COLO829 (cell line): ENCODE results near the gene PAFAH1B1.

Experiments used
- DNase-seq: peaks from one replicate; pipeline ENCODE4 v3.0.0; 2012; ENCODE audit warnings: low spot score

Gene PAFAH1B1

GRCh38 chr17:2704031-2704889 is 110.8 kb downstream of the PAFAH1B1 start:
- DNase-seq: no peak

GRCh38 chr17:2704890-2705248 is 111.4 kb downstream of the PAFAH1B1 start:
- no peak for DNase-seq

GRCh38 chr17:2705263-2705662 is 111.8 kb downstream of the PAFAH1B1 start:
- DNase-seq: no peak

GRCh38 chr17:2705888-2706795 is 112.7 kb downstream of the PAFAH1B1 start:
- no peak for DNase-seq

- DNase-seq: no peak
Measured at GRCh38 chr17:2706911-2707510, 113.6 kb downstream of the PAFAH1B1 start.

GRCh38 chr17:2707721-2708584 is 114.5 kb downstream of the PAFAH1B1 start:
- DNase-seq: no peak

GRCh38 chr17:2708585-2709182 is 115.2 kb downstream of the PAFAH1B1 start:
- no peak for DNase-seq

GRCh38 chr17:2709183-2709661 is 115.8 kb downstream of the PAFAH1B1 start:
- DNase-seq: no peak

GRCh38 chr17:2710071-2710802 is 116.8 kb downstream of the PAFAH1B1 start:
- no peak for DNase-seq

GRCh38 chr17:2710803-2711607 is 117.6 kb downstream of the PAFAH1B1 start:
- no peak for DNase-seq

- DNase-seq: peak; percentile 96
Measured at GRCh38 chr17:2711608-2712299, 118.3 kb downstream of the PAFAH1B1 start, which contains the start of gene CLUH. CLUH (minus strand) TSS chr17:2711764; CDS start chr17:2711661, 103 bp downstream.

- no peak for DNase-seq
Measured at GRCh38 chr17:2712300-2713043, 119.0 kb downstream of the PAFAH1B1 start.

- DNase-seq: no peak
Measured at GRCh38 chr17:2713881-2714280, 120.4 kb downstream of the PAFAH1B1 start.

- no peak for DNase-seq
Measured at GRCh38 chr17:2716649-2717048, 123.2 kb downstream of the PAFAH1B1 start.

GRCh38 chr17:2718150-2718938 is 124.9 kb downstream of the PAFAH1B1 start:
- DNase-seq: no peak

- DNase-seq: no peak
Measured at GRCh38 chr17:2719861-2720260, 126.4 kb downstream of the PAFAH1B1 start.

GRCh38 chr17:2721603-2722002 is 128.1 kb downstream of the PAFAH1B1 start:
- DNase-seq: no peak
